ENCODE measurements around the gene RBMS1. TPM values are rescaled to one million over a fixed set of nuclear protein-coding genes. Genes with fewer than 3 reads are reported as not detected.

The RBMS1 gene
- total RNA-seq, 4 donors from 2014 or later = 68.1 to 83.4 (median 72.5) TPM

- Histone ChIP-seq H3K27me3 (no peaks in the 10 kb centered on the region), H3K4me3 (no peak overlapping the region), H3K4me1 (no peaks in the 10 kb centered on the region), H3K9me3 (no peaks in the 10 kb centered on the region), H3K27ac (no peak overlapping the region), H3K36me3 (no peaks in the 10 kb centered on the region)
- WGBS, 2 donors = 59 to 67% methylated on average over 3 of the region's 3 CpGs
- TF ChIP-seq CTCF (IDR thresholded peaks at IDR 0.05) (no peak), POLR2A (IDR thresholded peaks at IDR 0.05) (no peak), EP300 (IDR thresholded peaks at IDR 0.05) (no peak)
- no peak for DNase-seq (ENCODE audit: low spot score in 2 of 2)
These were observed 250.6 kb downstream of the RBMS1 start for GRCh38 chr2:160242893-160243564.

- H3K27ac ChIP-seq = no peak overlapping the region
- TF ChIP-seq EP300 (IDR thresholded peaks at IDR 0.05) (peak in 1 of 2 donors; percentile 8), CTCF (IDR thresholded peaks at IDR 0.05) (no peak), POLR2A (IDR thresholded peaks at IDR 0.05) (no peak)
- H3K4me1 ChIP-seq = no peaks in the 10 kb centered on the region
- no peak overlapping the region for H3K4me3 ChIP-seq
- H3K36me3 ChIP-seq = no peaks in the 10 kb centered on the region
- H3K27me3 ChIP-seq = no peaks in the 10 kb centered on the region
- DNase-seq (ENCODE audit: low spot score in 2 of 2) = peak in 1 of 2 donors; percentile 17
- 57 to 65% methylated on average over 4 of the region's 4 CpGs for WGBS, 2 donors
- H3K9me3 ChIP-seq = no peaks in the 10 kb centered on the region
These were observed 252.1 kb downstream of the RBMS1 start for GRCh38 chr2:160241251-160242137.

DNA sequence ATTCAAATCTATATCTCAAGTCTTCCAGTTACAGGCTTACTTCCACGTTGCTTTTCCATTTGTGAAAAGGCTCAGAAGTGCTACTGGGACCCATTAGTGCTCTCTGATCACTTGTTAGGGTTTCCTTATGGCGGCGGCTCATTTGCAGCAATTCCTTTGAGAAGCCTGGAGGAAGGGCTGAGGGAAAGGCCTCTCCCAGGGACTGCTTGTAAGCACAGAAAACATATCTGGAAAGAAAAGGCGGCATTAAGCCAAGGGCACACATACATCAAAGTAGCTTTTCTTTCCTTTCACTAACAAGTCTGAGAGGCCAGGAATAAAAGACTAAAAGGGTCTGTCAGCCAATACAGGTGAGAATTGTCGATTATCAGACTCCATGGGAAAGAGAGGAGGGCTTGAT, 254.2 kb downstream of the RBMS1 start:
- H3K27ac ChIP-seq = no peak overlapping the region
- DNase-seq (ENCODE audit: low spot score in 2 of 2) = no peak
- H3K27me3 ChIP-seq = no peaks in the 10 kb centered on the region
- no peaks in the 10 kb centered on the region for H3K4me1 ChIP-seq
- no peaks in the 10 kb centered on the region for H3K9me3 ChIP-seq
- H3K36me3 ChIP-seq = no peaks in the 10 kb centered on the region
- 70 to 75% methylated on average over 5 of the region's 5 CpGs for whole genome bisulfite sequencing, 2 donors
- no peak overlapping the region for H3K4me3 ChIP-seq
- TF ChIP-seq POLR2A (IDR thresholded peaks at IDR 0.05) (no peak), CTCF (IDR thresholded peaks at IDR 0.05) (no peak), EP300 (IDR thresholded peaks at IDR 0.05) (no peak)

DNA sequence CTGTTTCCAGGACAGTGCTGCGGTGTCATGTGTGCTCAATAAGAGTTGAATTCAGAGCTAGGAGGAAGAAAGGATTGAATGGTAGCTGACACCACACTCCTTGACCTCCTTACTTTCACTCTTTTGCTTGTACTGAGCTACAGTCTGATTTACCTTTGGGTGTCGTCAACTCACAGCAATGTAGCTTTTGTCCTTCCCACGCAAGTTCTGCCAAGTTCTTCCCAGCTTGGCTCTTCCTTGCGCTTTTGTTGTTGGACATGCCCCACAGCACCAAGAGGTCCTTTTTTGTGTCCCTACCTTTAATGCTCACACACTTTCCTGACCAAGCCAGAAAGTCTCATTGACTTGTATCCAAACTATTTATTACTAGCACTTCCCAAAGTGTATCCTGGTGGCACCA, 255.2 kb downstream of the RBMS1 start:
- H3K9me3 ChIP-seq = no peaks in the 10 kb centered on the region
- no peaks in the 10 kb centered on the region for H3K27me3 ChIP-seq
- no peak overlapping the region for H3K4me3 ChIP-seq
- TF ChIP-seq CTCF (IDR thresholded peaks at IDR 0.05) = no peak
- TF ChIP-seq EP300 (IDR thresholded peaks at IDR 0.05) = no peak
- TF ChIP-seq POLR2A (IDR thresholded peaks at IDR 0.05) = no peak
- DNase-seq (ENCODE audit: low spot score in 2 of 2) = no peak
- H3K27ac ChIP-seq = no peak overlapping the region
- H3K4me1 ChIP-seq = no peaks in the 10 kb centered on the region
- WGBS, 2 donors = 83 to 92% methylated on average over 4 of the region's 4 CpGs
- H3K36me3 ChIP-seq = no peaks in the 10 kb centered on the region

DNA sequence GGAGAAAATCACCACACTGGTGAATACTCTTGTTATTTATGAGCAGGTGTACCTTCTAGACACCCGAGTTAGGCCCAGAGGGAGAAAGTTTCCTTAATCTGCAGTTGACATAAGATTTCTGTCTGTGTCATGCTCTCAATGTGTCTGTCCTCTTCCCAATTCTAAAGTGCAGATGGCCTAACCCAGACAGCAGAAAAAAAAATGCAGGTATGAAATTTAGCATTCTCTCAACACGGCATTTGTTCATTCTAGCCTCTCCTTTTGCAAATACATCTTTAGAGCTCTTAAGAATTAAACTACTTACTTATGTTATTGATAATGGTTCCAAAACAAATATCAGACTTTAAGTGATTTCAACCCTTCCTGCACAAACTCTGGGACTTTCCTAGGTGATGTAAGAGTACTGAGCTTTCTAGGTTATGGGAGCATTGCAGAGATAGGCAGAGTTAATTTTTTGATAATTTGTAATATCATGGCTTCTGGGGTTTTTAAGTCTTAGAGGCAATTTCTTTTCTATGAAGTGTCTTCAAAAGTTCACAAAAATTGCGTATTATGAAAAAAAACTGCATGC, 260.6 kb downstream of the RBMS1 start:
- no peaks in the 10 kb centered on the region for H3K27me3 ChIP-seq
- H3K27ac ChIP-seq = no peak overlapping the region
- no peak for DNase-seq (ENCODE audit: low spot score in 2 of 2)
- no peaks in the 10 kb centered on the region for H3K36me3 ChIP-seq
- TF ChIP-seq POLR2A (IDR thresholded peaks at IDR 0.05) (no peak), CTCF (IDR thresholded peaks at IDR 0.05) (no peak)
- H3K9me3 ChIP-seq = no peaks in the 10 kb centered on the region
- H3K4me3 ChIP-seq = no peak overlapping the region
- H3K4me1 ChIP-seq = no peaks in the 10 kb centered on the region
- WGBS, 2 donors = 82 to 86% methylated on average over 3 of the region's 3 CpGs

Measured in tibial nerve (tissue), 4 donors.